ENCODE data around the gene DAZAP2. TPM values are rescaled to one million over a fixed set of nuclear protein-coding genes. Genes with fewer than 3 reads are reported as not detected.
"Not testable (repeated sequence)": the region's sequence is repeated elsewhere in the genome, so short reads cannot be mapped to it uniquely, and the experiment has no call there.

DAZAP2 gene
- total RNA-seq, 4 donors from 2014 or later: 197 to 255 (median 238) TPM

- Histone ChIP-seq H3K9me3 (no peaks in the 10 kb centered on the region), H3K27ac (peak overlapping the region in 2 of 4 donors; percentile 33 to 36), H3K27me3 (no peaks in the 10 kb centered on the region), H3K4me1 (peaks cover 0 to 14% (median 13%) of the 10 kb centered on the region in 4 donors), H3K36me3 (peaks cover 0 to 8% (median 0%) of the 10 kb centered on the region in 3 donors), H3K4me3 (peak overlapping the region in 1 of 4 donors; percentile 9)
- DNase-seq (ENCODE audit: low spot score in 2 of 2): no peak
- 25 to 31% methylated on average over 7 of the region's 7 CpGs for WGBS, 2 donors
- no peak for TF ChIP-seq POLR2A (IDR thresholded peaks at IDR 0.05)
- no peak for TF ChIP-seq CTCF (IDR thresholded peaks at IDR 0.05)
- no peak for TF ChIP-seq EP300 (IDR thresholded peaks at IDR 0.05)
These were observed 16.2 kb upstream of the DAZAP2 start for GRCh38 chr12:51222461-51222860.

- peaks cover 0 to 8% (median 0%) of the 10 kb centered on the region in 3 donors for H3K36me3 ChIP-seq
- H3K4me3 ChIP-seq: no peak overlapping the region
- no peak for TF ChIP-seq POLR2A (IDR thresholded peaks at IDR 0.05)
- no peak for TF ChIP-seq CTCF (IDR thresholded peaks at IDR 0.05)
- TF ChIP-seq EP300 (IDR thresholded peaks at IDR 0.05): no peak
- H3K9me3 ChIP-seq: no peaks in the 10 kb centered on the region
- no peak overlapping the region for H3K27ac ChIP-seq
- H3K4me1 ChIP-seq: peaks cover 0 to under 1% (median under 1%) of the 10 kb centered on the region in 4 donors
- DNase-seq (ENCODE audit: low spot score in 2 of 2): no peak
- H3K27me3 ChIP-seq: no peaks in the 10 kb centered on the region
- 80 to 84% methylated on average over 3 of the region's 3 CpGs for WGBS, 2 donors
These were observed 14.0 kb upstream of the DAZAP2 start for GRCh38 chr12:51224625-51225024.

GRCh38 chr12:51225234-51225633 is 13.4 kb upstream of the DAZAP2 start:
- H3K4me1 ChIP-seq: no peaks in the 10 kb centered on the region
- H3K4me3 ChIP-seq: no peak overlapping the region
- peaks cover 0 to 8% (median 0%) of the 10 kb centered on the region in 3 donors for H3K36me3 ChIP-seq
- WGBS, 2 donors: 83 to 86% methylated on average over 4 of the region's 4 CpGs
- no peaks in the 10 kb centered on the region for H3K27me3 ChIP-seq
- H3K27ac ChIP-seq: no peak overlapping the region
- TF ChIP-seq CTCF (IDR thresholded peaks at IDR 0.05) (no peak), EP300 (IDR thresholded peaks at IDR 0.05) (no peak), POLR2A (IDR thresholded peaks at IDR 0.05) (no peak)
- H3K9me3 ChIP-seq: no peaks in the 10 kb centered on the region
- no peak for DNase-seq (ENCODE audit: low spot score in 2 of 2)

- no peak for TF ChIP-seq POLR2A (IDR thresholded peaks at IDR 0.05)
- TF ChIP-seq CTCF (IDR thresholded peaks at IDR 0.05): no peak
- no peak for TF ChIP-seq EP300 (IDR thresholded peaks at IDR 0.05)
- 71 to 83% methylated on average over 2 of the region's 2 CpGs for WGBS, 2 donors
- Histone ChIP-seq H3K36me3 (peaks cover 0 to 8% (median 0%) of the 10 kb centered on the region in 3 donors), H3K27me3 (no peaks in the 10 kb centered on the region), H3K4me1 (no peaks in the 10 kb centered on the region), H3K4me3 (no peak overlapping the region), H3K27ac (no peak overlapping the region), H3K9me3 (no peaks in the 10 kb centered on the region)
- no peak for DNase-seq (ENCODE audit: low spot score in 2 of 2)
These were observed 12.9 kb upstream of the DAZAP2 start for GRCh38 chr12:51225771-51226170.

- H3K9me3 ChIP-seq; DNase-seq (ENCODE audit: low spot score in 2 of 2); H3K27ac ChIP-seq; H3K4me3 ChIP-seq; H3K4me1 ChIP-seq; H3K27me3 ChIP-seq; H3K36me3 ChIP-seq: not testable (repeated sequence)
- WGBS, 2 donors: 81 to 94% methylated on average over 5 of the region's 5 CpGs
These were observed 11.5 kb upstream of the DAZAP2 start for GRCh38 chr12:51227112-51227511.

- Histone ChIP-seq H3K27ac (no peak overlapping the region), H3K4me3 (no peak overlapping the region), H3K9me3 (no peaks in the 10 kb centered on the region), H3K27me3 (no peaks in the 10 kb centered on the region), H3K4me1 (no peaks in the 10 kb centered on the region), H3K36me3 (peaks cover 0 to 8% (median 0%) of the 10 kb centered on the region in 3 donors)
- TF ChIP-seq POLR2A (IDR thresholded peaks at IDR 0.05) (no peak), CTCF (IDR thresholded peaks at IDR 0.05) (no peak)
- 88 to 94% methylated on average over 1 of the region's 1 CpG for WGBS, 2 donors
- no peak for DNase-seq (ENCODE audit: low spot score in 2 of 2)
These were observed 10.7 kb upstream of the DAZAP2 start for GRCh38 chr12:51227962-51228361.
